HepG2 (cell line): ENCODE data around the gene NUTF2. TPM values are rescaled to one million over a fixed set of nuclear protein-coding genes. Genes with fewer than 3 reads are reported as not detected.

Source experiments
- CENPX ChIP-seq: sonication (generic); formaldehyde crosslinking; IDR thresholded peaks from 2 replicates; pipeline ENCODE4 v1.9.0; 2021; ENCODE audit warnings: mild to moderate bottlenecking, missing genetic modification reagents, moderate library complexity
- FOXA3 ChIP-seq: IDR thresholded peaks from 2 replicates; pipeline ENCODE4 v1.6.1; 2016; ENCODE audit warnings: missing genetic modification reagents, missing compliant biosample characterization
- GZF1 ChIP-seq: sonication (generic); formaldehyde crosslinking; IDR thresholded peaks from 2 replicates; pipeline ENCODE4 v1.5.1; 2020; ENCODE audit warnings: mild to moderate bottlenecking, missing genetic modification reagents
- HNF4G ChIP-seq, 2 experiments: sonication (generic) in 1 of 2; formaldehyde crosslinking in 1 of 2; IDR thresholded peaks; 2 replicates each; pipeline versions ENCODE4 v1.4.0 to v1.6.1; 2011 to 2020; ENCODE audit warnings: borderline replicate concordance in 2 of 2, low read depth in 2 of 2, mild to moderate bottlenecking in 2 of 2, low read length in 1 of 2, missing genetic modification reagents in 1 of 2, moderate library complexity in 1 of 2
- HNRNPL ChIP-seq: fragments of 200-400 bp; formaldehyde crosslinking; IDR thresholded peaks from 2 replicates; pipeline ENCODE4 v1.6.1; 2017; ENCODE audit warnings: mild to moderate bottlenecking, low read depth, low read length
- JARID2 ChIP-seq: sonication (generic); formaldehyde crosslinking; IDR thresholded peaks from 2 replicates; pipeline ENCODE4 v1.8.1; 2023; ENCODE audit warnings: missing genetic modification reagents, inconsistent platforms; ENCODE audit not compliant: insufficient replicate concordance
- PHF21A ChIP-seq: sonication (generic); formaldehyde crosslinking; IDR thresholded peaks from 2 replicates; pipeline ENCODE4 v1.5.0; 2020; ENCODE audit warnings: mild to moderate bottlenecking, missing genetic modification reagents
- PITX1 ChIP-seq: sonication (generic); formaldehyde crosslinking; IDR thresholded peaks from 2 replicates; pipeline ENCODE4 v1.5.1; 2020; ENCODE audit warnings: mild to moderate bottlenecking, missing genetic modification reagents
- SETDB1 ChIP-seq: sonication (generic); formaldehyde crosslinking; IDR thresholded peaks from 2 replicates; pipeline ENCODE4 v1.5.1; 2020; ENCODE audit warnings: missing genetic modification reagents, mild to moderate bottlenecking, borderline replicate concordance
- U2AF1 ChIP-seq: fragments of 200-400 bp; formaldehyde crosslinking; optimal IDR thresholded peaks from 2 replicates; pipeline ENCODE3; 2017; ENCODE audit warnings: mild to moderate bottlenecking, low read depth, low read length
- USF2 ChIP-seq, 2 experiments: sonication (generic) in 1 of 2; formaldehyde crosslinking in 1 of 2; IDR thresholded peaks; 2 replicates each; pipeline versions ENCODE4 v1.5.1 to v1.6.1; 2011 to 2020; ENCODE audit warnings: borderline replicate concordance in 1 of 2, low read depth in 1 of 2, low read length in 1 of 2, mild to moderate bottlenecking in 1 of 2, missing genetic modification reagents in 1 of 2, moderate library complexity in 1 of 2
- ZSCAN22 ChIP-seq: sonication (generic); formaldehyde crosslinking; IDR thresholded peaks from 2 replicates; pipeline ENCODE4 v1.4.0; 2020; ENCODE audit warnings: mild to moderate bottlenecking, missing genetic modification reagents
- polyA plus RNA-seq, 8 experiments: library from polyadenylated mRNA; depleted of rRNA in 3 of 8; stranded (reverse) in 7 of 8; unstranded in 1 of 8; fragments of >200 nt; fragmentation: Illumina TruSeq in 4 of 8; extraction: Trizol in 4 of 8; gene quantifications; 2 replicates each; pipeline versions ENCODE4 v1.2.1 to v1.2.3, GENCODE V29; 2011 to 2016; ENCODE audit warnings: low read depth in 4 of 8, missing spikeins in 1 of 8, mixed read lengths in 1 of 8; ENCODE audit not compliant: insufficient read depth in 1 of 8
- total RNA-seq, 5 experiments: library from RNA; depleted of rRNA; stranded (reverse); fragments of >200 nt; fragmentation: Illumina TruSeq; extraction: Trizol; gene quantifications; 2 replicates each; pipeline ENCODE4 v1.2.3, GENCODE V29; 2016; ENCODE audit warnings: low read depth in 1 of 5
- TF ChIP-seq, protein P1 (sequence below), 2 experiments: sonication (generic) in 1 of 2; formaldehyde crosslinking in 1 of 2; IDR thresholded peaks; 2 replicates each; pipeline versions ENCODE4 v1.4.0 to v1.6.1; 2018 to 2020; ENCODE audit warnings: missing genetic modification reagents in 2 of 2, borderline replicate concordance in 1 of 2, low read depth in 1 of 2, mild to moderate bottlenecking in 1 of 2, missing biosample characterization in 1 of 2
- TF ChIP-seq, protein P2 (sequence below): sonication (generic); formaldehyde crosslinking; IDR thresholded peaks from 2 replicates; pipeline ENCODE4 v1.4.0; 2020; ENCODE audit warnings: missing genetic modification reagents

Gene NUTF2
- total and polyA plus RNA-seq, 2 of the 13 experiments (the other 11 are each of a cell fraction or from before 2014, with no cell fraction given) = 168 to 214 TPM

GRCh38 chr16:67883146-67883871 is 36.6 kb downstream of the NUTF2 start (continued):
- TF ChIP-seq HNF4G (IDR thresholded peaks at IDR 0.05; ENCODE audit: borderline replicate concordance, low read depth, low read length) = peak; percentile 37; the same call in 1 of the 2 replicates
- no peak for TF ChIP-seq HNF4G (CRISPR knock-in tag; IDR thresholded peaks at IDR 0.05; ENCODE audit: borderline replicate concordance, low read depth)
- TF ChIP-seq, protein P1, sequence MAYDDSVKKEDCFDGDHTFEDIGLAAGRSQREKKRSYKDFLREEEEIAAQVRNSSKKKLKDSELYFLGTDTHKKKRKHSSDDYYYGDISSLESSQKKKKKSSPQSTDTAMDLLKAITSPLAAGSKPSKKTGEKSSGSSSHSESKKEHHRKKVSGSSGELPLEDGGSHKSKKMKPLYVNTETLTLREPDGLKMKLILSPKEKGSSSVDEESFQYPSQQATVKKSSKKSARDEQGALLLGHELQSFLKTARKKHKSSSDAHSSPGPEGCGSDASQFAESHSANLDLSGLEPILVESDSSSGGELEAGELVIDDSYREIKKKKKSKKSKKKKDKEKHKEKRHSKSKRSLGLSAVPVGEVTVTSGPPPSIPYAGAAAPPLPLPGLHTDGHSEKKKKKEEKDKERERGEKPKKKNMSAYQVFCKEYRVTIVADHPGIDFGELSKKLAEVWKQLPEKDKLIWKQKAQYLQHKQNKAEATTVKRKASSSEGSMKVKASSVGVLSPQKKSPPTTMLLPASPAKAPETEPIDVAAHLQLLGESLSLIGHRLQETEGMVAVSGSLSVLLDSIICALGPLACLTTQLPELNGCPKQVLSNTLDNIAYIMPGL (CRISPR knock-in tag; IDR thresholded peaks at IDR 0.05; ENCODE audit: borderline replicate concordance in 1 of 2, low read depth in 1 of 2) = peak in 1 of 2 experiments; percentile 40; a peak in 2 of 4 replicates
- TF ChIP-seq FOXA3 (CRISPR knock-in tag) = no peak
- TF ChIP-seq, protein P2, sequence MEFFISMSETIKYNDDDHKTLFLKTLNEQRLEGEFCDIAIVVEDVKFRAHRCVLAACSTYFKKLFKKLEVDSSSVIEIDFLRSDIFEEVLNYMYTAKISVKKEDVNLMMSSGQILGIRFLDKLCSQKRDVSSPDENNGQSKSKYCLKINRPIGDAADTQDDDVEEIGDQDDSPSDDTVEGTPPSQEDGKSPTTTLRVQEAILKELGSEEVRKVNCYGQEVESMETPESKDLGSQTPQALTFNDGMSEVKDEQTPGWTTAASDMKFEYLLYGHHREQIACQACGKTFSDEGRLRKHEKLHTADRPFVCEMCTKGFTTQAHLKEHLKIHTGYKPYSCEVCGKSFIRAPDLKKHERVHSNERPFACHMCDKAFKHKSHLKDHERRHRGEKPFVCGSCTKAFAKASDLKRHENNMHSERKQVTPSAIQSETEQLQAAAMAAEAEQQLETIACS (CRISPR knock-in tag) = 0 out of 2 replicates have a peak, but pooled peaks have one; percentile 32
- TF ChIP-seq JARID2 (CRISPR knock-in tag) = peak; percentile 27
- 0 out of 2 replicates have a peak, but pooled peaks have one; percentile 17 for TF ChIP-seq ZSCAN22 (CRISPR knock-in tag)
- TF ChIP-seq GZF1 (CRISPR knock-in tag) = peak; percentile 60; the same call in 1 of the 2 replicates
- TF ChIP-seq HNRNPL = 0 out of 2 replicates have a peak, but pooled peaks have one; percentile 58
- TF ChIP-seq PITX1 (CRISPR knock-in tag) = 0 out of 2 replicates have a peak, but pooled peaks have one; percentile 32
- TF ChIP-seq U2AF1 = no peak
- TF ChIP-seq USF2 (IDR thresholded peaks at IDR 0.05; ENCODE audit: low read depth, low read length) = peak; percentile 64
- no peak; the same call in 1 of the 2 replicates for TF ChIP-seq USF2 (CRISPR knock-in tag; IDR thresholded peaks at IDR 0.05; ENCODE audit: borderline replicate concordance)
- no peak for TF ChIP-seq CENPX (CRISPR knock-in tag)
- TF ChIP-seq PHF21A (CRISPR knock-in tag) = no peak
- no peak for TF ChIP-seq SETDB1
